Pancreas (tissue), 10 donors: ENCODE measurements around the gene ITGA1. TPM values are rescaled to one million over a fixed set of nuclear protein-coding genes. Genes with fewer than 3 reads are reported as not detected.
"Not testable (repeated sequence)": the region's sequence is repeated elsewhere in the genome, so short reads cannot be mapped to it uniquely, and the experiment has no call there.

Experiments
- ATAC-seq, 4 donors: fragments of 200-7000 bp; cut with Tn5 transposase; one replicate each; pipeline versions ENCODE4 v1.8.0 to v1.9.1; 2020; ENCODE audit warnings: mild to moderate bottlenecking in 4 of 4, moderate library complexity in 4 of 4
- DNase-seq, 6 donors: peaks; one replicate each; pipeline ENCODE4 v3.0.0-alpha.2; 2020
- FAIRE-seq: peaks from 2 replicates; lab custom pipeline; 2012; peaks lifted over from hg19 to GRCh38; lab: Jason Lieb, UNC
- H3K27ac ChIP-seq, 4 donors: fragments of 200-600 bp; sonication (generic); 1 replicate in 3 of 4; 2 replicates in 1 of 4; pipeline versions ENCODE4 v1.5.0 to v1.8.0; 2020
- H3K27me3 ChIP-seq, 4 donors: fragments of 200-600 bp; one replicate each; pipeline ENCODE4 v1.8.0; 2021
- H3K36me3 ChIP-seq, 3 donors: fragments of 200-600 bp; sonication (generic) in 1 of 3; one replicate each; pipeline versions ENCODE4 v1.5.0 to v1.8.0; 2020 to 2021
- H3K4me1 ChIP-seq, 3 donors: fragments of 200-600 bp; one replicate each; pipeline ENCODE4 v1.8.0; 2021
- H3K4me3 ChIP-seq, 4 donors: fragments of 200-600 bp; sonication (generic) in 2 of 4; one replicate each; pipeline versions ENCODE4 v1.5.0 to v1.8.0; 2020 to 2021
- H3K9me3 ChIP-seq, 4 donors: fragments of 200-600 bp; one replicate each; pipeline ENCODE4 v1.8.0; 2021
- CTCF ChIP-seq, 4 donors: fragments of 200-600 bp; sonication (generic) in 3 of 4; IDR thresholded peaks; one replicate each; pipeline versions ENCODE4 v1.5.0 to v1.8.0; 2021; ENCODE audit warnings: antibody characterized with exemption in 4 of 4
- WGBS, 2 donors: extraction: QIAGEN DNeasy Blood & Tissue Kit; methylation state at CpG; one replicate each; pipeline ENCODE4 v1.1.7; 2013; 5-methylcytosine and 5-hydroxymethylcytosine counted together
- intact Hi-C, 3 donors: fragments of 100-400 bp; cut with DNase I; formaldehyde crosslinking; loops; one replicate each; pipeline versions ENCODE4 v1.11.1 to v1.14.2; 2022
- polyA plus RNA-seq, 2 donors: library from polyadenylated mRNA; stranded (reverse); fragments of 200-250 nt; gene quantifications; one replicate each; pipeline ENCODE4 v1.2.3, GENCODE V29; 2013
- total RNA-seq, 6 donors: library from RNA; stranded (reverse); fragmentation: NEBNext Ultra II Directional in 4 of 6; extraction: Animal tissue kit (Norgen Biotek cat#: 25700) in 4 of 6; gene quantifications; one replicate each; pipeline versions ENCODE4 v1.2.1 to v1.2.4, GENCODE V29; 2021 to 2023
- donor health status: healthy with polysubstance abuse.
- donor health status: DM: no; HTN: no; CAD: no; lungs with moderate emphysema.
- donor health status: DM: no; HTN: no; CAD: no.
- donor health status: control.
- donor health status: control.
- donor health status: Bipolar disorder and iron deficiency.
- donor health status: DM: yes; HTN: yes; CAD: no.
- donor health status: DM: no; HTN: no; CAD: no.
- donor health status: DM: no; HTN: no; CAD: no.
- donor health status: DM: yes; HTN: yes; CAD: no.

ITGA1 gene
- total and polyA plus RNA-seq, 8 donors, result 1.9 to 18.3 (median 6.3) TPM

GRCh38 chr5:52842111-52842510 lies 54.4 kb downstream of the ITGA1 start:
- no peaks in the 10 kb centered on the region for H3K27me3 ChIP-seq
- H3K4me1 ChIP-seq, result peaks cover 0 to 3% (median 0%) of the 10 kb centered on the region in 3 donors
- ATAC-seq, result no peak
- FAIRE-seq, result no peak
- no peak for DNase-seq
- H3K9me3 ChIP-seq, result no peaks in the 10 kb centered on the region
- H3K27ac ChIP-seq, result no peak overlapping the region
- intact Hi-C loops, result no loop called here
- H3K36me3 ChIP-seq, result no peaks in the 10 kb centered on the region
- H3K4me3 ChIP-seq, result no peak overlapping the region
- TF ChIP-seq CTCF (IDR thresholded peaks at IDR 0.05), result no peak

- Histone ChIP-seq H3K36me3 (no peaks in the 10 kb centered on the region), H3K27me3 (no peaks in the 10 kb centered on the region), H3K4me3 (no peak overlapping the region), H3K27ac (no peak overlapping the region), H3K9me3 (no peaks in the 10 kb centered on the region), H3K4me1 (no peaks in the 10 kb centered on the region)
- 71 to 77% methylated on average over 1 of the region's 1 CpG for WGBS, 2 donors
- no peak for TF ChIP-seq CTCF (IDR thresholded peaks at IDR 0.05)
- intact Hi-C loops, result no loop called here
- ATAC-seq (no peak), DNase-seq (no peak), FAIRE-seq (no peak)
Observed at GRCh38 chr5:52844885-52845284, 57.2 kb downstream of the ITGA1 start.

GRCh38 chr5:52846182-52846842 lies 58.6 kb downstream of the ITGA1 start:
- Histone ChIP-seq H3K4me1 (no peaks in the 10 kb centered on the region), H3K4me3 (no peak overlapping the region), H3K9me3 (no peaks in the 10 kb centered on the region), H3K36me3 (no peaks in the 10 kb centered on the region), H3K27me3 (no peaks in the 10 kb centered on the region), H3K27ac (no peak overlapping the region)
- DNase-seq (no peak), ATAC-seq (no peak), FAIRE-seq (no peak)
- no peak for TF ChIP-seq CTCF (IDR thresholded peaks at IDR 0.05)
- intact Hi-C loops, result no loop called here
- WGBS, 2 donors, result 57% methylated on average over 6 of the region's 6 CpGs

GRCh38 chr5:52848688-52849087 lies 61.0 kb downstream of the ITGA1 start:
- H3K36me3 ChIP-seq, H3K27me3 ChIP-seq, H3K4me3 ChIP-seq, intact Hi-C loops, FAIRE-seq, H3K27ac ChIP-seq, H3K4me1 ChIP-seq, DNase-seq, ATAC-seq, H3K9me3 ChIP-seq: not testable (repeated sequence)
- 81 to 85% methylated on average over 5 of the region's 5 CpGs for WGBS, 2 donors

DNA sequence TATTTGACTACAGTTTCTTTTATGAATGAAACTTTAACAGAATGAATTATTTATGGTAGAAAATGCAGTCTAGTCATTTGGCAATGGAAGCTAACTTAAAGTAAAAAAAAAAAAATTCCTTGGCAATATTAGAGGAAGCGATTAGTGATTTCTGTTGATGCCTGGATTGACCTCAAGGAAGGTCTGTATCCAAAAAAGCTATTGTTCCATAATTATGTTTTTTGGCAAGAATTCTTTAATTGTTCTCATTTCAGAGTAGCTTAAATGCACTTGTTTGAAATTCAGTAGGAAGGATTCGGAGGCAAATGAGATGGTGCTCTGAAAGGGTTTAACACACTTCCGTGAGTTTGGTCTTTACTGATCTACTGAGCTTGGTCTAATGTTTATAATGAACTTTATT lies 61.8 kb downstream of the ITGA1 start:
- no peaks in the 10 kb centered on the region for H3K4me1 ChIP-seq
- no peaks in the 10 kb centered on the region for H3K27me3 ChIP-seq
- DNase-seq (no peak), FAIRE-seq (no peak), ATAC-seq (no peak)
- no peak overlapping the region for H3K27ac ChIP-seq
- intact Hi-C loops, result no loop called here
- no peaks in the 10 kb centered on the region for H3K36me3 ChIP-seq
- no peak for TF ChIP-seq CTCF (IDR thresholded peaks at IDR 0.05)
- no peaks in the 10 kb centered on the region for H3K9me3 ChIP-seq
- 91 to 96% methylated on average over 3 of the region's 3 CpGs for WGBS, 2 donors
- no peak overlapping the region for H3K4me3 ChIP-seq
